NOMO-1 treated with dmso at 0.1 percent for 144 hours (cell line): ENCODE results near the gene SLC10A1.

Experiments used
- DNase-seq: peaks from one replicate; lab custom pipeline; 2025; ENCODE audit not compliant: unreplicated experiment; lab: John Stamatoyannopoulos, UW

The SLC10A1 gene

GRCh38 chr14:69808919-69809808 lies 12.1 kb upstream of the SLC10A1 start:
- no peak for DNase-seq

DNA sequence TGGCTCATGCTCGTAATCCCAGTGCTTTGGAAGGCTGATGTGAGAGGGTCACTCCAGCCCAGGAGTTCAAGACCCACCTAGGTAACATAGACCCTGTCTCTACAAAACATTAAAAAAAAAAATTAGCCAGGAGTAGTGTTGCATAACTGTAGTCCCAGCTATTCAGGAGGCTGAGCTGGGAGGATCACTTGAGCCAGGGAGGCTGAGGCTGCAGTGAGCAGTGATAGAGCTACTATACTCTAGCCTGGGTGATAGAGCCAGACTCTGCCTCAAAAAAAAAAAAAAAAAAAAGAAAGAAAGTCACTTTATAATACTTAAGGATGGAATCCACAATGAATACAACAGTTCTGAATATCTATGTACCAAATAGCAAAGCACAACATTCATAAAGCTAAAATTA lies 10.2 kb upstream of the SLC10A1 start:
- no peak for DNase-seq

- no peak for DNase-seq
Observed at GRCh38 chr14:69804902-69805301, 7.9 kb upstream of the SLC10A1 start.

GRCh38 chr14:69803753-69804152 lies 6.7 kb upstream of the SLC10A1 start:
- DNase-seq = no peak

DNA sequence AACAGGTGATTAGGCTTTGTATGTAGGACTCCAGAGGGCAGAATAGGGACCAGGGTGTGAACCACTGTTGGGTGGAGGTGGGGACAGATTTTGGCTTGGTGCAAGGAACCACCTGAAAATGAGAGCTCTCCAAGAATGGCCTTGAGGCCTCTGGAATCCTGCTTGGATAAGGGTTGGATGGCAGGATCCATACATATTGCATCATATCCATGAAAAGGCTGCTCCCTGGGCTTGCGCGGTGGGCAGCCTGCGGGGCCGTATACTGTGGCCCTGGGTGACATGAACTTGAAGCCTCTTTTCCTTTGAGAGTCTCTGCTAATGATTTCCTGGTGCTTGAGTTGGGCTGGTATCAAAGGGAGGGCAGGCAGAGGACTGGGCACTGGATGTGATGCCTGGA lies 1.3 kb upstream of the SLC10A1 start:
- DNase-seq = no peak

- no peak for DNase-seq
Observed at GRCh38 chr14:69797573-69798338, 715 bp upstream of the SLC10A1 start.

DNA sequence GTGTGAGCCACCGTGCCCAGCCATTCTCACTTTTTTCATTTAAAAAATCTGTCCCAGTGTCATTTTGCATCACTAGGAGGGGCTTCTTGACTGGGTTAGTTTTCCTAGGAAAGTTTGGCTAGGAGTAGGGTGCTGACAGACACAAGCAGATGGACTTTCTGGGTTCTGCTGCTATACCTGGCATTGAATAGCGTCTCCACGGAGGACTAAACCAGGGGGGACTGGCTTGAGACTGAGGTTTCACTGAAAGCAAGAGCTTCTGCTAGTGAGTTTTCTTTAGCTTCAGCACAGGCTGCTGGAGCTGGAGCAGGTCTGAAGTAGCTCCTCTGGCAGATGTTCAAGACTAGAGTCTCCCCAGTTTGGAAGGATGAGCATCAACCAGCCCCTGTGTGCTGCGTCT lies 1.4 kb downstream of the SLC10A1 start:
- DNase-seq = no peak

- no peak for DNase-seq
Observed at GRCh38 chr14:69794791-69795190, 2.2 kb downstream of the SLC10A1 start.

- DNase-seq = no peak
Observed at GRCh38 chr14:69792887-69793421, 4.1 kb downstream of the SLC10A1 start.

DNA sequence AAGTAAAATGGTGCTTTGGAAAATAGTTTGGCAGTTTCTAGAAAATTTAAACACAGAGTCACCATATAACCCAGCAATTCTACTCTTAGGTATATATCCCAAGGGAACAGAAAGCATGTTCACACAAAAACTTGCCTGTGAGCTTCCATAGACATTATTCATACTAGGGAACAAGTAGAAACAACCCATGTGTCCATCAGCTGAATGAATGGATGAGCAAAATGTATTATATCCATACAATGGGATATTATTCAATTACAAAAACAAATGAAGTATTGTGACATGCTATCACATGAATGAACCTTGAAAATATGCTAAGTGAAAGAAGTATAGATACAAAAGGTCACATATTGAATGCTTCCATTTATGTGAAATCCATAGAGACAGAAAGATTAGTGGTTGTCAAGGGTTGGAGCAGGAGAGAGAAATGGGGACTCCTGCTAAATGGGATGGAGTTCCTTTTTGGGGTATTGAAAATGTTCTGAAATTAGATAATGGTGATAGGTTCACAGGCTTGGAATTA lies 7.9 kb downstream of the SLC10A1 start:
- DNase-seq = no peak

GRCh38 chr14:69786603-69787002 lies 10.4 kb downstream of the SLC10A1 start:
- DNase-seq = no peak

- DNase-seq = no peak
Observed at GRCh38 chr14:69784942-69785341, 12.1 kb downstream of the SLC10A1 start.

- DNase-seq = no peak
Observed at GRCh38 chr14:69780952-69781351, 16.1 kb downstream of the SLC10A1 start.

DNA sequence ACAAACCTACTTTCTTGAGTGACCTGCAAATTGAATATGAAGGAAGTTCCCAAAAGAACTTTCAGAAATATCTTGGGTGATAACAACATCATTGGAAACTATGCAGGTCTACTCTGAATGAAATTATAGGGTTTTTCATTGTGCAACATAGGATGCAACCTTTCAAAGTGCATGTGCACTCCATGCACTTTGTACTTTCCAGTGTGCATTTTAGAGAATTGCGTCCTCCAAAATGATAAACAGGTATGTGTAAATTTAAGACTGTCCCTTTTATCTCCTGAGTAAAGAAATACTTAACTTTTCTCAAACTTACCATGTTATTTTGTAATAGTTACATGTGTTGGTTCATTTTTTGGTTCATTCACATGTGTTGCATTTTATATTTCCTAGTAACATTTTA lies 16.9 kb downstream of the SLC10A1 start:
- DNase-seq = no peak

GRCh38 chr14:69779088-69779487 lies 18.0 kb downstream of the SLC10A1 start:
- DNase-seq = no peak

- no peak for DNase-seq
Observed at GRCh38 chr14:69776875-69777453, 20.1 kb downstream of the SLC10A1 start.

GRCh38 chr14:69775012-69775411 lies 22.0 kb downstream of the SLC10A1 start:
- DNase-seq = no peak

GRCh38 chr14:69773571-69774276 lies 23.3 kb downstream of the SLC10A1 start:
- DNase-seq = no peak

GRCh38 chr14:69772082-69773017 lies 24.7 kb downstream of the SLC10A1 start:
- DNase-seq = no peak

GRCh38 chr14:69771136-69771535 lies 25.9 kb downstream of the SLC10A1 start:
- DNase-seq = no peak
